ENCODE measurements around the gene SLC9A3.

The SLC9A3 gene

GRCh38 chr5:505951-506525 lies 18.2 kb downstream of the SLC9A3 start:
- DNase-seq (ENCODE audit: low spot score), result no peak

DNA sequence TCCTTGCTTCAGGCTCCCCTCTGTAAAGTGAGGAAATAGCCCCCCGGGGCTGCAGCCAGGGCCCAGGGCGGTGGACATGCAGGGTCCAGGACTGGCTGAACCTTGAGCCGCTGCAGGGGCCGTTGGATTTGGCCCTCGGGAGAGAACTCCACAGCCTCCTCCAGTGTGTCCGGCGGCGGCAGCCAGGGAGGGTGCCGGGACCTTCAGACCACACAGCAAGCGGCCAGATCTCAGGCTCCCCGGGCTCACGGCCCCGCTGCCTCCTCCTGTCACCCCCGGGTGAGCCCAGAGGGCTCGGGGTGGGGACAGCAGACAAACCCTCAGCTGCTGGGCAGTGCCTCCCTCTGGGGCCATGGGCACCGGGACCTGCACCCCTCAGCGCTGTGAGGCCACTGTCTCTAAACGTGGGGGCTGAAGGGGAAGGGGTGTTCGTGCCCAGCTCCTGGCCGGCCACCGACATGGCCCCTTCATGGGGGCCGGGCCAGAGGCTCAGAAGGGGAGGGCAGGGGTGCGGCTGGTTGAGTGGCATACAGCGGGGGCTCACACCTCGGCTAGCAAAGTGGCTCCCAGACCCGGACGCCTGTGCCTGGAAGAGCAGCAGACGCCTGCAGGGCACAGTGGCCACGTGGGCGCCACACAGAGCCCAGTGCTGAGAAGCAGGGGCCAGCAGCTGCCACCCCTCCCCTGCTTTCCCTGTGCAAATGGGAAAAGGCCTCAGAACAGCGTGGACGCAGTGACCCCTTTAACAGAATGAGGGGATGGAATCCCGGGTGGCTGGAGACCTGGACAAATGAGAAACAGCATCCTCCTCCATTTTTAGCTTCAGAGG lies 19.7 kb downstream of the SLC9A3 start:
- DNase-seq (ENCODE audit: low spot score), result no peak

GRCh38 chr5:502325-503079 lies 21.7 kb downstream of the SLC9A3 start:
- no peak for DNase-seq (ENCODE audit: low spot score)

DNA sequence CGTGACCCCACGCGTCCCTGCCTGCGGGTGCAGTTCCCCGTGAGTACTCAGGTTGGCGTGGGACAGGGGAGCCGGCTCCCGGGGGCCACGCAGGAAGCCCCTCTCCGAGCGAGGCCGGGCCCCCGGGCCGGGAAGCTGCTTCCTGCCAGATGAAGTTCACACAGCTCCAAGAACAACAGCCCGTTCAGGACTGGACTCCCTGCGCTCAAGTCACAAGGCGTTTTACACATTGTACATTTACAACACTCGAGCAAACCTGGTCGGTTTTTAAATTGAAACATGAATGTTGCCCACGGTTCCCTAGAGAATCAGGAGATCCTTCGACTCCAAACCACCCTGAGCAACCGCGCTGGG lies 22.4 kb downstream of the SLC9A3 start:
- DNase-seq (ENCODE audit: low spot score), result no peak

- no peak for DNase-seq (ENCODE audit: low spot score)
These were observed 23.0 kb downstream of the SLC9A3 start for GRCh38 chr5:501105-501830.

DNA sequence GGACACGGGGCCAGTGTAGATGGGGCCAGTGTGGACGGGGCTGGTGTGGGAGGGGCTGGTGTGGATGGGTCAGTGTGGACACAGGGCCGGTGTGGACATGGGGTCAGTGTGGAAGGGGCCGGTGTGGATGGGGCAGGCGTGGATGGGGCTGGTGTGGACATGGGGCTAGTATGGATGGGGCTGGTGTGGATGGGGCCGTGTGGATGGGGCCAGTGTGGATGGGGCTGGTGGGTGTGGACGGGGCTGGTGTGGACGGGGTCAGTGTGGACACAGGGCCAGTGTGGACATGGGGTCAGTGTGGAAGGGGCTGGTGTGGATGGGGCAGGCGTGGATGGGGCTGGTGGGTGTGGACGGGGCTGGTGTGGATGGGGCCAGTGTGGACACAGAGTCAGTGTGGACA lies 23.8 kb downstream of the SLC9A3 start:
- no peak for DNase-seq (ENCODE audit: low spot score)

DNA sequence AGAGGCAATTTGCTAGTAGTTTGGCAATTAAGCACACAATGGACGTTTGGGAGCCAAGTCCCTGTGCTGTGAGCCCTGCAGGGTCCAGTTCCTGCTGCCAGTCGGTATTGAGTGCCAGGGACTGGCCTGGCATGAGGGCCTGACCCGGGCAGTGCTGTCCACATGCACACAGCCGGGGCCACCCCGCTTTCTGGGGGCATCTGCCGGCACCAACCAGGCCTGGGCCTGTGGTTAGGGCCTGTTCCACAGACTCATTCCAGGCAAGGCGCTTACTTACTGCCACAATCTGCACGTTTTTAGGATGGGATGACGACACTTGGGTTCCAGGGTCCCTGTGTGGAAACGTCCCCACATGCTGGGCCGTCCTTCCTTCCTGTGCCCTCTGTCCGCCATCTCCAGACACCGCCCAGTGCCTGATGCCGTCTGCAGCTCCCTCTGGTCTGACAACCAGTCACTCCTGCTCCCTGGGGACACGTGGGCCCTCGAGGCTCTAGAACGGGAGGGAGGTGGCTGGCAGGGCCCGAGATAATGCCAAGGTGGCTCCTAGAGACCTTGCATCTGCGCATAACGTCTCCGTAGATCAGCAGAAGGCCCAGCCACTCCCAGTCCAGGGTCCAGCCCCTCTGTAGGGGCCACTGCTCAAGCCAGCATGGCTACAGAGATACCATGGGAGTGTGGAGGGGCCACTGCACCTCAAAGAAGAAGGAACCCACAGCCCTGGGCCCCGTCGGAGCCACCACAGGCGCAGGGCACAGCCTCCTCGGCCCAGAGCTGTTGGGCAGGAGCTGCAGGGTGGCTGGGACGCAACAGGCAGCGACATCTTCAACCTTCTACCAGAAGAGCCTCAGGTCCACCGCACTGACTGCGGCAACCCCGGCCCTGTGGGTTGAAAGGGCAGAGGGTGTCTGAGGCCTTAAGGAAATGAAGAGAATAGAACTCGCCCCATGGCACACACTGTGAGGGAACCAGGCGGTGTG lies 24.7 kb downstream of the SLC9A3 start:
- DNase-seq (ENCODE audit: low spot score), result no peak

GRCh38 chr5:497871-498509 lies 26.3 kb downstream of the SLC9A3 start:
- DNase-seq (ENCODE audit: low spot score), result no peak

DNA sequence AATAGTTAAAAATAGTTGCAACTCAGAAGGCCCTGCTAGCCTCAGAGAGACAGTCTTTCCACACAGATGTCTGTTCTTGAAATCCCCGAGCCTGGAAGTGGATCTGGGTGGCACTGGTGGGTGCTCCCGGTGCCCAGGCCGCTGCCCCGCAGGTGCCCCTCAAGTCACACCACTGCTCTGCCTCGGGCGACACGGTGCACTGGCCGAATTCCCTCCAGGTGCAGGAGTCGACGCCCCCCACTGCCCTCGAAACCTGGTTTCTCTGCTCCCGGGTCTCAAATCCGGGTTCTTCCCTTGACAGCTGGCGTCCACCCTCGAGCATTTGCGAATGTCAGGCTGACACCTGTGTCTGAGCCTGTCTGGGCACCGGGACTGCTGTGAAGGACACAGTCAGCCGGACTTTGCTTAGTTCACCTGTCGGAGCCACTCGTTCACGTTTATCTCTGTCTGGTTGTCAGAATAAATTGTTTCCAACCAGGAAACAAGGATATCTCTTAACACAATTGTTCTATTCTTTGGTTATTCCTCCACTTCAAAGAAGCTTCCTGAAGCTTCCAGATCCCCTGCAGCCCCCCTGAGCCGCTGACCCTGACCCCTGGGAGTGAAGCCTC lies 27.1 kb downstream of the SLC9A3 start:
- no peak for DNase-seq (ENCODE audit: low spot score)

DNA sequence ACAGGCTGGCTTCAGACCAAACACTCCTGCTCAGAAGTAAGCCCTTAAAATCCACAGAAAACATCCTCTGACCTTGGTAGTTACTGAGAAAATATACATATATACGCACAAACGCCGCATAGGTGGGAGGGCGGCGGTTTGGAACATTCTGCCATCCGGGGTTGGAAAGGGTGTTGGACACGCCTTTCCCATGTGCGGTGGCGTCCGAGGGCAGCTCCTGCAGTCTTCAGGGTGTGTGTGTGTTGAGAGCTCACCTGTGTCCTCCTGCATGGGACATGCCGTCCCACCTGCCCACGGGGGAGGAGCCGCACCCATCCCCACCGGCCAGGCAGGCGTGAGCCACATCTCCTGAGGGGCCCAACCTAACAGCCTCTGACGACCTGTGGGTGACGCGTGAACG lies 28.2 kb downstream of the SLC9A3 start:
- no peak for DNase-seq (ENCODE audit: low spot score)

- DNase-seq (ENCODE audit: low spot score), result no peak
These were observed 29.5 kb downstream of the SLC9A3 start for GRCh38 chr5:494667-495255.

GRCh38 chr5:493758-494157 lies 30.5 kb downstream of the SLC9A3 start:
- DNase-seq (ENCODE audit: low spot score), result no peak

DNA sequence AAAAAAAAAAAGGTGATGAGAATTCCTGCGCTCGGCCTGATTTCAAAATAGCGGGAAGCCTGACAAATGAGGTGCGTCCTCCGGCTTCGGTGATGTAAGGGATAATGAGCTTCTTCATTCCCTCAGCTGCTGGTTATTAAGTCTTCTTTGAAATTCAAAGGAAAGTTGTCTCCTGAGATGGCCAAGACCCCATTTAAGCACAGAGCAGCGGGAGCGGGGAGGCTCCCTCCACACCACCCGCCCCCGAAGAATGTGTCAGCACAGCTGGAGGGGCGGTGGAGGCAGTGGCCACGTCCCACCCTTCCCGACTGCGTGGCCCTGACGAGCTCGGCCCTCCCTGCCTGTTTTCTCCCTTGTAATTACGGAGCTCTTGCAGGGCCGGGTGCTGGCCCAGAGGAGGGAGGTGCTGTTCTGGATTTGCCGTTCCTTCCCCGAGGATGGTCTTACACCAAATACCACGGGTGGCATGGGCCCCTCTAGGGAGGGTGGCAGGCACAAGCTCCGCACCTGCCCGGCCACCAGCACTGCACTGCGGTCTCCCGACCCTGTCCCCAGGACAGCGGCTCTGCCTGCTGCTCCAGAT lies 31.0 kb downstream of the SLC9A3 start:
- no peak for DNase-seq (ENCODE audit: low spot score)

GRCh38 chr5:492314-492893 lies 31.8 kb downstream of the SLC9A3 start:
- DNase-seq (ENCODE audit: low spot score), result no peak

DNA sequence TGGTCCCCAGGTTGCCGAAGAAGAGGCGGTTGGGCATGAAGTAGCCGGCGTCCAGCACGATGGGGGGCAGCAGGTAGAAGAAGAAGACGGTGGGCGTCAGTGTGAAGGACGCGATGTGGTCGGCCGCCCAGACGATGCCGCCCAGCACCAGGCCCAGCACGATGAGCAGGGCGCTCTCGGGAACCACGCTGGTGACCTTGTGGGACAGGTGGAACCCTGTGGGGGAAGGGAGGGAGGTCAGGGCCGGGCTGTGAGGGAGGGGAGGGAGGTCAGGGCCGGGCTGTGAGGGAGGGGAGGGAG lies 32.4 kb downstream of the SLC9A3 start:
- DNase-seq (ENCODE audit: low spot score), result no peak

DNA sequence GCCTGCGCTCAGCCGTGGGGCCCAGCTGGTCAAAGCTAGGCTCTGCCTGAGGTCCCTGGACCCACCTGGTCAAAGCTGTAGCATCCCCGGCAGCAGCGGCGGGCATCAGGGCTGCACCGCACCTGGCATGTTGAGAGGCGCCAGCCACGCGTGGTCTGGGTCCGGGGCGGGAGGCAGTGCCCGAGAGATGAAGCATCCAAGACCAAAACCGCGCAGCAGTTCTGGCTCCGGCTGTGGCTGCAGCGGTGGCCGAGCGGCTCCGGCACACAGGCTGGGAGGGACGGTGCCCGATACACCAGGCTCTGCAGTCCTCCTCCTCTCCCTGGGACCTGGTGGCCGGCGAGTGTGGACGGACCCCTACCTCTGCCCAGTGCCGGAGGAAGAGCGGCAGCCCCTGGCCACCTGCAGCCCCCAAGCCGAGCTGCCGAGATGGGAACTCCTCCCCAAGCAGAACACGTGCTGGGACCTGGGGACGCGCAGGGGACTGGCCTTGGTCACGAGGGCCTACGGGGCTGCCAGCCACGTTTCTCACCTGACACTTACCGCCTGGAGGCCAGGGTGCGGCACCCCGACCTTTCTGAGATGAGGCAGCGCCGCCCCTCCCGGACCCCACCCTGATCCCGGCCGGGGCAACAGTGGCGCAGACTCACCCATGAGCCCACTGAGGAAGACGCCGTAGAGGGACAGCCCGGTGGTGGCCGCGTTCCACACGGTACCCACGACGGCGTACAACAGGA lies 33.0 kb downstream of the SLC9A3 start:
- DNase-seq (ENCODE audit: low spot score), result no peak

GRCh38 chr5:490116-491106 lies 33.8 kb downstream of the SLC9A3 start:
- DNase-seq (ENCODE audit: low spot score), result no peak

All from Ammon's horn (tissue), 1 donor.